Fibroblast of the aortic adventitia (primary cell): ENCODE data around the gene SDSL. TPM values are rescaled to one million over a fixed set of nuclear protein-coding genes. Genes with fewer than 3 reads are reported as not detected.

Experiments used
- DNase-seq: peaks from one replicate; pipeline ENCODE4 v3.0.0-alpha.2; 2010; ENCODE audit warnings: low read depth
- H3K4me3 ChIP-seq: 2 replicates; pipeline ENCODE4 v1.5.1; 2011; ENCODE audit warnings: low read depth, mild to moderate bottlenecking, control low read depth, low read length, moderate library complexity
- CTCF ChIP-seq: IDR thresholded peaks from 2 replicates; pipeline ENCODE4 v1.5.1; 2011; ENCODE audit warnings: mild to moderate bottlenecking, low read length, control low read depth, inconsistent platforms; ENCODE audit not compliant: insufficient read depth
- total RNA-seq: library from RNA; depleted of rRNA; stranded (reverse); fragments of >200 nt; gene quantifications from 2 replicates; pipeline ENCODE4 v1.2.3, GENCODE V29; 2012; ENCODE audit warnings: low replicate concordance

SDSL gene
- total RNA-seq, 1 donor = 1.9 TPM

DNA sequence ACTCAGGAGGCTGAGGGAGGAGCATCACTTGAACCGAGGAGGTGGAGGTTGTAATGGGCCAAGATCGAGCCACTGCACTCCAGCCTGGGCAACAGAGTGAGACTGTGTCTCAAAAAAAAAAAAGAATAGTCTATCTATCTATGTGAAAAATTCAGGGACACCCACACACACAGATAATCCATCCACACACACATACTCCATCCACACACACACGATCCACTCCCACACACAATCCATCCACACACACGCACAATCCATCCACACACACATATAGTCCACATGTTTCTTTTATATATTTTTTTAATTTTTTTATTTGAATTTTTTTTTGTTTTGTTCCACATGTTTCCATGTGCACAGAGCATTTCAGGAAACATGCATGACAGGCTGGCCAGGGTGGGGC lies 21.8 kb upstream of the SDSL start:
- no peak for TF ChIP-seq CTCF
- no peak for DNase-seq
- H3K4me3 ChIP-seq = no peak overlapping the region

- DNase-seq = no peak
- TF ChIP-seq CTCF = no peak
Measured at GRCh38 chr12:113401066-113402000, 20.8 kb upstream of the SDSL start.

GRCh38 chr12:113402586-113403260 lies 19.5 kb upstream of the SDSL start:
- H3K4me3 ChIP-seq = no peak overlapping the region
- no peak for DNase-seq
- TF ChIP-seq CTCF = no peak

More at GRCh38 chr12:113401066-113402000, 20.8 kb upstream of the SDSL start:
- no peak overlapping the region for H3K4me3 ChIP-seq

DNA sequence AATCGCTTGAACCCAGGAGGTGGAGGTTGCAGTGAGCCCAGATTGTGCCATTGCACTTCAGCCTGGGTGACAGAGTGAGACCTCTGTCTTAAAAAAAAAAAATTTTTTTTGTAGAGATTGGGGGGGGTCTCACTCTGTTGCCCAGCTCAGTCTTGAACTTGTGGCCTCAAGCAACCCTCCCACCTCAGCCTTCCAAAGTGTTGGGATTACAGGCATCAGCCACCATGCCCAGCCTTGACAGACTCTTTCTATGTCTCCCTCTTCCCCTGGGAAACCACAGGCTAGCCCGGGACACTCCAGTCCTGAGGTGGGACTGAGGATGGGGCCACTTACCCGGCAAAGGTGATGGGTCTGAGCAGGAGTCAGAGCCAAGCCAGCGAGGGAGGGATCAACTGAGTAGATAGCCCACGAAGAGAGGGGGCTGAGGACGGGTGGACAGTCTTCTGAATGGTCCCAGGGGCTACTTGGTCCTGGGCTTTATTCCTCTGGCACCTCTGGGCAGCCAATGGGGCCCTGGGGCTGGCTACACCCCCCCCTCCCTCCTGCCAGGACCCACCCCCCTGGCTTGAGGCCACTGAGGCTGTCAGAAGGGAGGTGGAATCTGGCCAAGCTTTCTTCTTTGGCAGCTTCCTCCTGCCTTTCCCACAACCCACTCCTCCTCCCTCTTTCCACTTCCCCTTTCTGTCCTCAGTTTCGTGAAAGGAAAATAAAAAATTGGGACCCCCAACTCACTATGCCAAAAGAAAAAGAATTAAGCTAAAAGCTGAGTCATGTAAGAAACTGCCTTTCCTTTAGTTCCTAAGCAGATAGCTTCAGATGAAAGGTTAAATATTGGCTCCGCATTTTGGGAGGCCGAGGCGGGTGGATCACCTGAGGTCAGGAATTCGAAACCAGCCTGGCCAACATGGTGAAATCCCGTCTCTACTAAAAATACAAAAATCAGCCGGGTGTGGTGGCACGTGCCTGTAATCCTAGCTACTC lies 18.5 kb upstream of the SDSL start, which contains the start of gene SDS:
SDS (minus strand) TSS at position 453 of the 981 bp plus-strand sequence. CDS start 4,179 bp downstream, outside the sequence.
- peak within 1 kb of the TSS; percentile 1 for H3K4me3 ChIP-seq
- peak; percentile 79 for DNase-seq
- no peak for TF ChIP-seq CTCF

GRCh38 chr12:113405694-113406093 lies 16.5 kb upstream of the SDSL start:
- DNase-seq = no peak
- no peak for TF ChIP-seq CTCF
- no peak overlapping the region for H3K4me3 ChIP-seq
